ENCODE results near the gene BRSK1.

The BRSK1 gene

GRCh38 chr19:55355213-55355821 lies 71.5 kb downstream of the BRSK1 start:
- DNase-seq = no peak

GRCh38 chr19:55358493-55358892 lies 74.7 kb downstream of the BRSK1 start:
- no peak for DNase-seq

- no peak for DNase-seq
Measured at GRCh38 chr19:55358943-55359908, 75.4 kb downstream of the BRSK1 start.

- no peak for DNase-seq
Measured at GRCh38 chr19:55360902-55361301, 77.1 kb downstream of the BRSK1 start.
